SH-SY5Y (cell line): ENCODE results near the gene ERBB2.

Source experiments
- GATA2 ChIP-seq: IDR thresholded peaks from 2 replicates; pipeline ENCODE4 v1.6.1; 2011; ENCODE audit warnings: mild to moderate bottlenecking, low read depth, low read length
- GATA3 ChIP-seq: IDR thresholded peaks from 2 replicates; pipeline ENCODE4 v1.6.1; 2011; ENCODE audit warnings: low read depth, mild to moderate bottlenecking, low read length, moderate library complexity

DNA sequence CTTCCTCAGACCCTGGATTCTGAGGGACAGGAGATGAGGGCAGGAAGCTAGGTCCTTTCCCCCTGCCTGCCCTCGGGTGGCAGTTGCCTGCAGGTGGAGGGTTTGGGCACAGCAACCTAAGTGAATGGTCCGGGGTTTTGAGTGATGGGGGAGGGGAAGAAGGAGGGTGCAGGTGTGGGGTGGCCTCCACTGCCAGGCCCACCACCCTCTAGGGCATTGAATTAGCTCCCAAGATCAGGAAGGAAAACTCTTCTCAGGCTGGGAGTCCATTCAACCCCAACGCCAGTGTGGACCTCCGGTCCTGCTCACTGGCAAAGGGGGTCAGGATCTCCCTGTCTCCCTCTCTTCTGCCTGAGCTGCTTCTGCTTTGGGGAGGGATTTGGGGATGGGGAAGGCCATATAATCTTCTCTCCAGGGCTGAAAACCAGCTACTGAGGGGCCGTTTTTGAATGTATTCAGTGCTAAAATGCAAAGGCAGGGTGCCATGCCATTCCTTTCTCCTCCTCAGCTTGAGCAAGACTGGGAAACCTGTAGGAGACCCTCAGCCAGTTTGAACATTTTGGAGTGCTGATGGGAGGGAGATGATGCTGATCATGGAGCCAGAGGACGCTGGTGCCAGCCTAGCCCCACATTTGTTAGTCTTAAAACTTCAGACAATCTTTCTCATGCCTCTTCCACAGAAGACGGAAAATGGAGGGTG lies 56.7 kb downstream of the ERBB2 start:
- TF ChIP-seq GATA2 (no peak), GATA3 (no peak)
